Left ventricle myocardium inferior (tissue), 1 donor: ENCODE measurements around the gene AMIGO3. TPM values are rescaled to one million over a fixed set of nuclear protein-coding genes. Genes with fewer than 3 reads are reported as not detected.

ENCODE experiments used
- DNase-seq: peaks from one replicate; pipeline ENCODE4 v3.0.0-alpha.2; 2020
- H3K27ac ChIP-seq: fragments of 200-600 bp; replicated peaks from 2 replicates; pipeline ENCODE4 v1.8.0; 2021
- H3K27me3 ChIP-seq: fragments of 200-600 bp; 2 replicates; pipeline ENCODE4 v1.8.0; 2021; ENCODE audit warnings: low read depth
- H3K36me3 ChIP-seq: fragments of 200-600 bp; 2 replicates; pipeline ENCODE4 v1.8.0; 2021
- H3K4me1 ChIP-seq: fragments of 200-600 bp; 2 replicates; pipeline ENCODE4 v1.8.0; 2021
- H3K4me3 ChIP-seq: fragments of 200-600 bp; 2 replicates; pipeline ENCODE4 v1.8.0; 2021; ENCODE audit warnings: mild to moderate bottlenecking, moderate library complexity
- H3K9me3 ChIP-seq: fragments of 200-600 bp; replicated peaks from 2 replicates; pipeline ENCODE4 v1.8.0; 2021
- CTCF ChIP-seq: fragments of 200-600 bp; IDR thresholded peaks from 2 replicates; pipeline ENCODE4 v1.8.0; 2021; ENCODE audit warnings: antibody characterized with exemption, mild to moderate bottlenecking, borderline replicate concordance
- intact Hi-C: fragments of 100-400 bp; cut with micrococcal nuclease; formaldehyde crosslinking; loops from one replicate; pipeline ENCODE4 v1.11.0; 2022
- total RNA-seq: library from RNA; stranded (reverse); fragmentation: NEBNext Ultra II Directional; extraction: Animal tissue kit (Norgen Biotek cat#: 25700); gene quantifications from one replicate; pipeline ENCODE4 v1.2.1, GENCODE V29; 2021
- donor health status: DM: no; HTN: yes; CAD: no; lungs with severe emphysema.

The AMIGO3 gene
- total RNA-seq, 1 donor from 2014 or later = not detected

DNA sequence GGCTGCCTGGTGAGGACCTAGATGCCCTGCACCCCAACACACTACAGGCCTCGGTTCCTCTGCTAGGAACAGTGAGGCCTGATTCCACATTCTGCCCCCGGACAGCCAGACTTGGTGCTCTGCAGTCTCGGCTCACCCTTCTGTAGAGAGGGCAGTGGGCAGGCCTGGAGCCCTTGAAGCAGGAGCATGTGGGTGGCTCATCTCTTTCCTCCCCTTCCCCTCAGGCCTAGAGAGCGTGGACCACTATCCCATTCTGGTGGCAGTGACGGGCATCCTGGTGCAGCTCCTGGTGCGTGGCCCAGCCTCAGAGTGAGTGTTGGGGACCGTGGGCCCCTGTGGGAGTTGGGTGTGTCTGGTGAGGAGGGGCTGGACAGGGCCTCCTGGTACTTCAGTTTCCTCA is 3.3 kb downstream of the AMIGO3 start:
- Histone ChIP-seq H3K27ac (no peak overlapping the region), H3K36me3 (peaks cover 37% of the 10 kb centered on the region), H3K4me1 (peaks cover 29% of the 10 kb centered on the region), H3K4me3 (no peak overlapping the region), H3K9me3 (no peaks in the 10 kb centered on the region), H3K27me3 (no peaks in the 10 kb centered on the region)
- TF ChIP-seq CTCF = no peak
- intact Hi-C loops = no loop called here
- DNase-seq = no peak

GRCh38 chr3:49715611-49716121 is 3.8 kb downstream of the AMIGO3 start:
- H3K36me3 ChIP-seq = peaks cover 32% of the 10 kb centered on the region
- no peak for DNase-seq
- intact Hi-C loops = no loop called here
- H3K4me3 ChIP-seq = no peak overlapping the region
- TF ChIP-seq CTCF = no peak
- no peaks in the 10 kb centered on the region for H3K9me3 ChIP-seq
- peaks cover 25% of the 10 kb centered on the region for H3K4me1 ChIP-seq
- H3K27me3 ChIP-seq = no peaks in the 10 kb centered on the region
- no peak overlapping the region for H3K27ac ChIP-seq

GRCh38 chr3:49714728-49715550 is 4.5 kb downstream of the AMIGO3 start:
- Histone ChIP-seq H3K27me3 (no peaks in the 10 kb centered on the region), H3K9me3 (no peaks in the 10 kb centered on the region), H3K27ac (no peak overlapping the region), H3K4me1 (peaks cover 18% of the 10 kb centered on the region), H3K36me3 (peaks cover 31% of the 10 kb centered on the region), H3K4me3 (no peak overlapping the region)
- TF ChIP-seq CTCF = no peak
- intact Hi-C loops = no loop called here
- no peak for DNase-seq

- TF ChIP-seq CTCF = no peak
- Histone ChIP-seq H3K4me1 (peaks cover 5% of the 10 kb centered on the region), H3K4me3 (no peak overlapping the region), H3K27me3 (no peaks in the 10 kb centered on the region), H3K9me3 (no peaks in the 10 kb centered on the region), H3K27ac (no peak overlapping the region), H3K36me3 (peaks cover 31% of the 10 kb centered on the region)
- DNase-seq = no peak
- intact Hi-C loops = no loop called here
Measured at GRCh38 chr3:49713336-49714105, 6.0 kb downstream of the AMIGO3 start.

- Histone ChIP-seq H3K4me1 (no peaks in the 10 kb centered on the region), H3K36me3 (peaks cover 31% of the 10 kb centered on the region), H3K27ac (no peak overlapping the region), H3K27me3 (no peaks in the 10 kb centered on the region), H3K4me3 (no peak overlapping the region), H3K9me3 (no peaks in the 10 kb centered on the region)
- TF ChIP-seq CTCF = no peak
- no peak for DNase-seq
- intact Hi-C loops = no loop called here
Measured at GRCh38 chr3:49712631-49713317, 6.7 kb downstream of the AMIGO3 start.
